PC-9 (cell line): Measurements from ENCODE around the gene SYNGR1.

Source experiments
- EZH2 ChIP-seq: fragments of 200-600 bp; sonication (generic); IDR thresholded peaks from 2 replicates; pipeline ENCODE4 v1.8.0; 2017; ENCODE audit warnings: antibody characterized with exemption, low read depth
- TF ChIP-seq, protein P1 (sequence below): fragments of 200-600 bp; sonication (generic); conservative IDR thresholded peaks from 2 replicates; pipeline ENCODE4 v1.6.1; 2017; ENCODE audit warnings: mixed run types, antibody characterized with exemption, mild to moderate bottlenecking, moderate library complexity

DNA sequence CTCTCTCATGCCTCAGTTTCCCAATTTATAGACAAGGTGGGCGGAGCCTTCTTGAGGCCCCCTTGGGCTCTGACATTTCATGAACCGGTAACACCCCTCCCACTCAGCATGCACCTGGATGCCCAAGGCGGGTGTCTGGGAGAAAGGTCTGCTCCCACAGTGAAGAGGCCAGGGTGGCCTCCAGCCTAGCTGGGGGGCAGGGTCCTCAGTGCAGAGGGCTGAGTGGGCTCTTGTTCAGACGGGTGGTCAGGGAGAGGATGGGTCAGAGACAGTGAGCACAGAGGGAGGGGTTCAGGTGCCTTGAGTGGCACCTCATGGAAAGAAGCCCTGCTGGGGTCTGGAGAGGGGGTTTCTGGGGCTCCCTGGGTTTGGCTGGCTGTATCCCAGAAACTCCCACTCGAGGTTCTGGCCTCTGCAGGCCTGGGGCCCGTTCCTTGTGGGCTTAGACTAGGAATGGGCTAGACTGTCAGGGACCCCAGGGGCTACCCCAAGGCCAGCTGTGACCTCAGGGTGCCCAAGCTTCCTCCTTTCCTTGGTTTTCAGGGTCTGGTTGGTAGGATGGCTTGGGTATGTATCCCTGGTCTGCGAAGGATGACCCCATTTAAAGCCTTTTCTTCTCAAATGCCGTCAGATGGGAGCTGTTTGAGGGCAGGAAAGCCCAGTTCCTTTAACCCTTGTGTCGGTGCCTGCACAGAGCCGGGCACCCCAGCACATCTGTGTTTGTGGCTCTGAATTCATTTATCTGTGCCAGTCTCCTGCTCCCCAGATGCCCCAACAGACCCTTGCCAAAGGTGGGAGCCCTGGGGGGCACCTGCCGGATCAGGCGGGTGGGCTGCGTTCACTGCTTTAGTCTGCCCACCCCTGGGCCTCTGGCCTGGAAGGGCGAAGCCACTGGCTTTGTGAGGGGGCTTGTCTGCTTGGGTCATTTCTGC is 1.2 kb downstream of the SYNGR1 start:
- TF ChIP-seq, protein P1, sequence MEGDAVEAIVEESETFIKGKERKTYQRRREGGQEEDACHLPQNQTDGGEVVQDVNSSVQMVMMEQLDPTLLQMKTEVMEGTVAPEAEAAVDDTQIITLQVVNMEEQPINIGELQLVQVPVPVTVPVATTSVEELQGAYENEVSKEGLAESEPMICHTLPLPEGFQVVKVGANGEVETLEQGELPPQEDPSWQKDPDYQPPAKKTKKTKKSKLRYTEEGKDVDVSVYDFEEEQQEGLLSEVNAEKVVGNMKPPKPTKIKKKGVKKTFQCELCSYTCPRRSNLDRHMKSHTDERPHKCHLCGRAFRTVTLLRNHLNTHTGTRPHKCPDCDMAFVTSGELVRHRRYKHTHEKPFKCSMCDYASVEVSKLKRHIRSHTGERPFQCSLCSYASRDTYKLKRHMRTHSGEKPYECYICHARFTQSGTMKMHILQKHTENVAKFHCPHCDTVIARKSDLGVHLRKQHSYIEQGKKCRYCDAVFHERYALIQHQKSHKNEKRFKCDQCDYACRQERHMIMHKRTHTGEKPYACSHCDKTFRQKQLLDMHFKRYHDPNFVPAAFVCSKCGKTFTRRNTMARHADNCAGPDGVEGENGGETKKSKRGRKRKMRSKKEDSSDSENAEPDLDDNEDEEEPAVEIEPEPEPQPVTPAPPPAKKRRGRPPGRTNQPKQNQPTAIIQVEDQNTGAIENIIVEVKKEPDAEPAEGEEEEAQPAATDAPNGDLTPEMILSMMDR: no peak
- TF ChIP-seq EZH2: no peak
